GM23338 (cell line): ENCODE data around the gene APBB1. TPM values are rescaled to one million over a fixed set of nuclear protein-coding genes. Genes with fewer than 3 reads are reported as not detected.

ENCODE experiments used
- ATAC-seq: fragments of 200-7000 bp; cut with Tn5 transposase; 3 replicates; pipeline ENCODE4 v1.9.1; 2020
- DNase-seq: peaks from one replicate; pipeline ENCODE4 v3.0.0-alpha.2; 2015; ENCODE audit warnings: low spot score
- H2AFZ ChIP-seq: fragments of 200-600 bp; sonication (generic); 2 replicates; pipeline ENCODE4 v1.8.0; 2016; ENCODE audit warnings: antibody characterized with exemption, mild to moderate bottlenecking, moderate library complexity
- H3F3A ChIP-seq: fragments of 200-600 bp; sonication (generic); replicated peaks from 2 replicates; pipeline ENCODE4 v1.8.0; 2017; ENCODE audit warnings: antibody characterized with exemption, mixed run types, low read depth
- H3K27ac ChIP-seq: fragments of 200-600 bp; sonication (generic); 2 replicates; pipeline ENCODE4 v1.6.1; 2016; ENCODE audit warnings: low read depth
- H3K27me3 ChIP-seq: fragments of 200-600 bp; sonication (generic); 2 replicates; pipeline ENCODE4 v1.8.0; 2016; ENCODE audit warnings: mild to moderate bottlenecking, mixed run types, moderate library complexity; ENCODE audit not compliant: insufficient read depth
- H3K36me3 ChIP-seq: fragments of 200-600 bp; sonication (generic); 2 replicates; pipeline ENCODE4 v1.8.0; 2016; ENCODE audit warnings: mild to moderate bottlenecking; ENCODE audit not compliant: insufficient read depth
- H3K4me1 ChIP-seq: fragments of 200-600 bp; sonication (generic); 2 replicates; pipeline ENCODE4 v1.8.0; 2016; ENCODE audit warnings: mild to moderate bottlenecking, moderate library complexity; ENCODE audit not compliant: insufficient read depth
- H3K4me2 ChIP-seq: fragments of 200-600 bp; sonication (generic); 2 replicates; pipeline ENCODE4 v1.7.1; 2017; ENCODE audit warnings: mixed run types
- H3K4me3 ChIP-seq: fragments of 200-600 bp; sonication (generic); 2 replicates; pipeline ENCODE4 v1.6.1; 2016; ENCODE audit warnings: mixed run types
- H3K79me2 ChIP-seq: fragments of 200-600 bp; sonication (generic); replicated peaks from 2 replicates; pipeline ENCODE4 v1.8.0; 2017; ENCODE audit warnings: mild to moderate bottlenecking; ENCODE audit not compliant: insufficient read depth
- H3K9me2 ChIP-seq: fragments of 200-600 bp; sonication (generic); 2 replicates; pipeline ENCODE4 v1.8.0; 2017; ENCODE audit not compliant: insufficient read depth
- H4K20me1 ChIP-seq: fragments of 200-600 bp; sonication (generic); replicated peaks from 2 replicates; pipeline ENCODE4 v1.8.0; 2017; ENCODE audit warnings: mild to moderate bottlenecking; ENCODE audit not compliant: insufficient read depth
- H3K27ac Mint-ChIP-seq: 2 replicates; pipeline ENCODE4 v1.8.0; 2020; ENCODE audit warnings: inconsistent platforms, mild to moderate bottlenecking, moderate library complexity, mixed read lengths
- H3K27me3 Mint-ChIP-seq: 3 replicates; pipeline ENCODE4 v1.8.0; 2022; ENCODE audit warnings: low read depth, mild to moderate bottlenecking, moderate library complexity, mixed read lengths, inconsistent platforms; ENCODE audit not compliant: insufficient read depth, poor library complexity
- H3K36me3 Mint-ChIP-seq: 3 replicates; pipeline ENCODE4 v1.8.0; 2021; ENCODE audit warnings: low read depth, mild to moderate bottlenecking, inconsistent platforms, moderate library complexity, mixed read lengths
- H3K4me1 Mint-ChIP-seq: 3 replicates; pipeline ENCODE4 v1.8.0; 2020; ENCODE audit warnings: mild to moderate bottlenecking, inconsistent platforms, mixed read lengths
- H3K4me3 Mint-ChIP-seq: 3 replicates; pipeline ENCODE4 v1.8.0; 2021; ENCODE audit warnings: moderate library complexity, mild to moderate bottlenecking, inconsistent platforms, mixed read lengths
- H3K9me3 Mint-ChIP-seq: 3 replicates; pipeline ENCODE4 v1.8.0; 2020; ENCODE audit warnings: moderate library complexity, mild to moderate bottlenecking, inconsistent platforms, mixed read lengths
- EZH2 ChIP-seq: fragments of 200-600 bp; sonication (generic); IDR thresholded peaks from one replicate; pipeline ENCODE4 v1.8.0; 2017; ENCODE audit warnings: antibody characterized with exemption, mild to moderate bottlenecking, low read depth; ENCODE audit not compliant: unreplicated experiment
- JUNB ChIP-seq: IDR thresholded peaks from one replicate; pipeline ENCODE4 v1.6.1; 2016; ENCODE audit warnings: antibody characterized with exemption; ENCODE audit not compliant: unreplicated experiment
- polyA plus RNA-seq: library from polyadenylated mRNA; unstranded; fragments of >200 nt; fragmentation: Nextera tagmentation; extraction: Ambion mirVana; gene quantifications from 2 replicates; pipeline ENCODE4 v1.2.1, GENCODE V29; 2016
- total RNA-seq: library from RNA; depleted of rRNA; stranded (reverse); fragments of >200 nt; shearing (Covaris generic); gene quantifications from 2 replicates; pipeline ENCODE4 v1.2.3, GENCODE V29; 2014
- TF ChIP-seq, protein P1 (sequence below): fragments of 250-450 bp; sonication (Bioruptor Pico); IDR thresholded peaks from 2 replicates; pipeline ENCODE4 v1.5.0; 2020; ENCODE audit warnings: mild to moderate bottlenecking, moderate library complexity
- TF ChIP-seq, protein P2 (sequence below), 2 experiments: fragments of 200-600 bp in 1 of 2; sonication (generic) in 1 of 2; conservative IDR thresholded peaks; 2 replicates each; pipeline versions ENCODE4 v1.5.1 to v1.6.1; 2016 to 2017; ENCODE audit warnings: antibody characterized with exemption in 2 of 2, low read depth in 2 of 2, mild to moderate bottlenecking in 2 of 2, moderate library complexity in 1 of 2
- TF ChIP-seq, protein P3 (sequence below): IDR thresholded peaks from 2 replicates; pipeline ENCODE4 v1.6.1; 2016; ENCODE audit warnings: antibody characterized with exemption

APBB1 gene
- total and polyA plus RNA-seq, 2 experiments from 2014 or later = 10.6 to 24.7 TPM

DNA sequence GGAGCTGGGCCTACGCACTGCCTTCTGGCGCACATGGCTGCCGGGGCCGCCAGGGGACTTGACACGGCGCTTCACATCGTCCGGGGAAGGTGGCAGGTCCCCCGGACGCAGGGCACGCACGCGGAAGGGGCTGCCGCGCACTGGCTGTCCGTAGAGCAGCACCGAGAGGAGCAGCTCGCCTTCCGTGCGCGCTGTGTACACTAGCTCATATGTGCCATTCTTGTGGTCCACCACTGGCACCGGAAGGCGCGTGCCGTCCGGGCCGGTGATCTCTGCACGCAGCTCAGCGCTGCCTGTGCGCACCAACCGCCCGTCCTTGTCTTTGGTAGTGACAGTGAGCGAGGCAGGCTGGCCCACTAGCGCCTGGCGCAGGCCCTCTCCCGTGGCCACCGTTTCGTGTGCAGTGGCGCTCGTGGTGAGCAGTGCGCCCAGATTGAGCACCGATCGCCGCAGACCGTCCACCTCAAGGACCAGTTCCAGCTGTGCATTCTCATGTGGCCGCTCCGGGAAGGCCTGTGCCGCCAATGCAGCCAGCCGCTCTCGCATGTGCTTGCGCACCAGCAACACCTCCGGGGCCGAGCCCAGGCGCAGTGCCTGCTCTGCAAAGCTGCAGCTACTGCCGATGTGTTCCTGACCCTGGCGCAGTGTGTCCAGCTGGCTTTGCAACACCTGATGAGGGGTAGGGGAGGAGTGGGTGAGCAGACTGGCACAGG lies 37.6 kb upstream of the APBB1 start (continued):
- TF ChIP-seq, protein P1, sequence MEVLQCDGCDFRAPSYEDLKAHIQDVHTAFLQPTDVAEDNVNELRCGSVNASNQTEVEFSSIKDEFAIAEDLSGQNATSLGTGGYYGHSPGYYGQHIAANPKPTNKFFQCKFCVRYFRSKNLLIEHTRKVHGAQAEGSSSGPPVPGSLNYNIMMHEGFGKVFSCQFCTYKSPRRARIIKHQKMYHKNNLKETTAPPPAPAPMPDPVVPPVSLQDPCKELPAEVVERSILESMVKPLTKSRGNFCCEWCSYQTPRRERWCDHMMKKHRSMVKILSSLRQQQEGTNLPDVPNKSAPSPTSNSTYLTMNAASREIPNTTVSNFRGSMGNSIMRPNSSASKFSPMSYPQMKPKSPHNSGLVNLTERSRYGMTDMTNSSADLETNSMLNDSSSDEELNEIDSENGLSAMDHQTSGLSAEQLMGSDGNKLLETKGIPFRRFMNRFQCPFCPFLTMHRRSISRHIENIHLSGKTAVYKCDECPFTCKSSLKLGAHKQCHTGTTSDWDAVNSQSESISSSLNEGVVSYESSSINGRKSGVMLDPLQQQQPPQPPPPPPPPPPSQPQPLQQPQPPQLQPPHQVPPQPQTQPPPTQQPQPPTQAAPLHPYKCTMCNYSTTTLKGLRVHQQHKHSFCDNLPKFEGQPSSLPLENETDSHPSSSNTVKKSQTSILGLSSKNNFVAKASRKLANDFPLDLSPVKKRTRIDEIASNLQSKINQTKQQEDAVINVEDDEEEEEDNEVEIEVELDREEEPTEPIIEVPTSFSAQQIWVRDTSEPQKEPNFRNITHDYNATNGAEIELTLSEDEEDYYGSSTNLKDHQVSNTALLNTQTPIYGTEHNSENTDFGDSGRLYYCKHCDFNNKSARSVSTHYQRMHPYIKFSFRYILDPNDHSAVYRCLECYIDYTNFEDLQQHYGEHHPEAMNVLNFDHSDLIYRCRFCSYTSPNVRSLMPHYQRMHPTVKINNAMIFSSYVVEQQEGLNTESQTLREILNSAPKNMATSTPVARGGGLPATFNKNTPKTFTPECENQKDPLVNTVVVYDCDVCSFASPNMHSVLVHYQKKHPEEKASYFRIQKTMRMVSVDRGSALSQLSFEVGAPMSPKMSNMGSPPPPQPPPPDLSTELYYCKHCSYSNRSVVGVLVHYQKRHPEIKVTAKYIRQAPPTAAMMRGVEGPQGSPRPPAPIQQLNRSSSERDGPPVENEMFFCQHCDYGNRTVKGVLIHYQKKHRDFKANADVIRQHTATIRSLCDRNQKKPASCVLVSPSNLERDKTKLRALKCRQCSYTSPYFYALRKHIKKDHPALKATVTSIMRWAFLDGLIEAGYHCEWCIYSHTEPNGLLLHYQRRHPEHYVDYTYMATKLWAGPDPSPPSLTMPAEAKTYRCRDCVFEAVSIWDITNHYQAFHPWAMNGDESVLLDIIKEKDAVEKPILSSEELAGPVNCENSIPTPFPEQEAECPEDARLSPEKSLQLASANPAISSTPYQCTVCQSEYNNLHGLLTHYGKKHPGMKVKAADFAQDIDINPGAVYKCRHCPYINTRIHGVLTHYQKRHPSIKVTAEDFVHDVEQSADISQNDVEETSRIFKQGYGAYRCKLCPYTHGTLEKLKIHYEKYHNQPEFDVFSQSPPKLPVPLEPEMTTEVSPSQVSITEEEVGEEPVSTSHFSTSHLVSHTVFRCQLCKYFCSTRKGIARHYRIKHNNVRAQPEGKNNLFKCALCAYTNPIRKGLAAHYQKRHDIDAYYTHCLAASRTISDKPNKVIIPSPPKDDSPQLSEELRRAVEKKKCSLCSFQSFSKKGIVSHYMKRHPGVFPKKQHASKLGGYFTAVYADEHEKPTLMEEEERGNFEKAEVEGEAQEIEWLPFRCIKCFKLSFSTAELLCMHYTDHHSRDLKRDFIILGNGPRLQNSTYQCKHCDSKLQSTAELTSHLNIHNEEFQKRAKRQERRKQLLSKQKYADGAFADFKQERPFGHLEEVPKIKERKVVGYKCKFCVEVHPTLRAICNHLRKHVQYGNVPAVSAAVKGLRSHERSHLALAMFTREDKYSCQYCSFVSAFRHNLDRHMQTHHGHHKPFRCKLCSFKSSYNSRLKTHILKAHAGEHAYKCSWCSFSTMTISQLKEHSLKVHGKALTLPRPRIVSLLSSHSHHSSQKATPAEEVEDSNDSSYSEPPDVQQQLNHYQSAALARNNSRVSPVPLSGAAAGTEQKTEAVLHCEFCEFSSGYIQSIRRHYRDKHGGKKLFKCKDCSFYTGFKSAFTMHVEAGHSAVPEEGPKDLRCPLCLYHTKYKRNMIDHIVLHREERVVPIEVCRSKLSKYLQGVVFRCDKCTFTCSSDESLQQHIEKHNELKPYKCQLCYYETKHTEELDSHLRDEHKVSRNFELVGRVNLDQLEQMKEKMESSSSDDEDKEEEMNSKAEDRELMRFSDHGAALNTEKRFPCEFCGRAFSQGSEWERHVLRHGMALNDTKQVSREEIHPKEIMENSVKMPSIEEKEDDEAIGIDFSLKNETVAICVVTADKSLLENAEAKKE (CRISPR knock-in tag) = no peak
- TF ChIP-seq, protein P2, sequence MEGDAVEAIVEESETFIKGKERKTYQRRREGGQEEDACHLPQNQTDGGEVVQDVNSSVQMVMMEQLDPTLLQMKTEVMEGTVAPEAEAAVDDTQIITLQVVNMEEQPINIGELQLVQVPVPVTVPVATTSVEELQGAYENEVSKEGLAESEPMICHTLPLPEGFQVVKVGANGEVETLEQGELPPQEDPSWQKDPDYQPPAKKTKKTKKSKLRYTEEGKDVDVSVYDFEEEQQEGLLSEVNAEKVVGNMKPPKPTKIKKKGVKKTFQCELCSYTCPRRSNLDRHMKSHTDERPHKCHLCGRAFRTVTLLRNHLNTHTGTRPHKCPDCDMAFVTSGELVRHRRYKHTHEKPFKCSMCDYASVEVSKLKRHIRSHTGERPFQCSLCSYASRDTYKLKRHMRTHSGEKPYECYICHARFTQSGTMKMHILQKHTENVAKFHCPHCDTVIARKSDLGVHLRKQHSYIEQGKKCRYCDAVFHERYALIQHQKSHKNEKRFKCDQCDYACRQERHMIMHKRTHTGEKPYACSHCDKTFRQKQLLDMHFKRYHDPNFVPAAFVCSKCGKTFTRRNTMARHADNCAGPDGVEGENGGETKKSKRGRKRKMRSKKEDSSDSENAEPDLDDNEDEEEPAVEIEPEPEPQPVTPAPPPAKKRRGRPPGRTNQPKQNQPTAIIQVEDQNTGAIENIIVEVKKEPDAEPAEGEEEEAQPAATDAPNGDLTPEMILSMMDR (conservative IDR thresholded peaks at IDR 0.05; ENCODE audit: low read depth in 2 of 2) = no peak
- no peak for TF ChIP-seq EZH2

DNA sequence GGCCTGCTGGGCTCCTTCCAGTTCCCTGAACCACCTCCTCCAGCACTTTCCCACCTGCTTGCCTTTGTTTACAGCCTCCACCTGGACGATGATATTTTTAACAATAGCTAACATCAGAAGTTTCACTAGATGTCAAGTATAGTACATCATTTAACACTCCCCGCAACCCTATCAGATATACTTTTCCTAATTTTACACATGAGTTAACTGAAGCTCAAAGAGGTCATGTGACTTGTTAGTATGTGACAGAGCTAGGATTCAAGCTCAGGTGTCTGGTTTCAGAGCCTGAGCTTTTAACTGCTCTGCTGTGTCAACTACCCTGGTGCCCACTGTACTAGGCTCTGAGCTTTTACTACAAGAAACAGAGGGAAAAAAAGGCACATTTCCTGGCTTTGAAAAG lies 36.2 kb upstream of the APBB1 start:
- H3K27me3 Mint-ChIP-seq = no peaks in the 10 kb centered on the region
- H3K4me1 Mint-ChIP-seq = no peaks in the 10 kb centered on the region
- Histone ChIP-seq H3K27ac (no peak overlapping the region), H3K4me2 (no peak overlapping the region), H3K79me2 (no peaks in the 10 kb centered on the region), H3K27me3 (no peaks in the 10 kb centered on the region), H3K36me3 (0 out of 2 replicates have a peak, but pooled peaks cover 2% of the 10 kb centered on the region), H4K20me1 (no peaks in the 10 kb centered on the region), H2AFZ (no peak overlapping the region), H3K9me2 (no peaks in the 10 kb centered on the region), H3K4me1 (no peaks in the 10 kb centered on the region), H3K4me3 (no peak overlapping the region), H3F3A (no peaks in the 10 kb centered on the region)
- H3K27ac Mint-ChIP-seq = no peak overlapping the region
- H3K4me3 Mint-ChIP-seq = no peak overlapping the region
- ATAC-seq (no peak), DNase-seq (no peak)
- H3K36me3 Mint-ChIP-seq = no peaks in the 10 kb centered on the region
- H3K9me3 Mint-ChIP-seq = no peaks in the 10 kb centered on the region
- TF ChIP-seq, protein P1 (CRISPR knock-in tag) = no peak
- TF ChIP-seq, protein P3, sequence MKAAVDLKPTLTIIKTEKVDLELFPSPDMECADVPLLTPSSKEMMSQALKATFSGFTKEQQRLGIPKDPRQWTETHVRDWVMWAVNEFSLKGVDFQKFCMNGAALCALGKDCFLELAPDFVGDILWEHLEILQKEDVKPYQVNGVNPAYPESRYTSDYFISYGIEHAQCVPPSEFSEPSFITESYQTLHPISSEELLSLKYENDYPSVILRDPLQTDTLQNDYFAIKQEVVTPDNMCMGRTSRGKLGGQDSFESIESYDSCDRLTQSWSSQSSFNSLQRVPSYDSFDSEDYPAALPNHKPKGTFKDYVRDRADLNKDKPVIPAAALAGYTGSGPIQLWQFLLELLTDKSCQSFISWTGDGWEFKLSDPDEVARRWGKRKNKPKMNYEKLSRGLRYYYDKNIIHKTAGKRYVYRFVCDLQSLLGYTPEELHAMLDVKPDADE = no peak
- TF ChIP-seq JUNB = no peak
